ENCODE measurements around the gene NNMT. TPM values are rescaled to one million over a fixed set of nuclear protein-coding genes. Genes with fewer than 3 reads are reported as not detected.

Gene NNMT
- total and polyA plus RNA-seq, 9 of the 15 experiments (the other 6 are each of a cell fraction or from before 2014, with no cell fraction given): 6.1 to 15.0 (median 11.2) TPM

DNA sequence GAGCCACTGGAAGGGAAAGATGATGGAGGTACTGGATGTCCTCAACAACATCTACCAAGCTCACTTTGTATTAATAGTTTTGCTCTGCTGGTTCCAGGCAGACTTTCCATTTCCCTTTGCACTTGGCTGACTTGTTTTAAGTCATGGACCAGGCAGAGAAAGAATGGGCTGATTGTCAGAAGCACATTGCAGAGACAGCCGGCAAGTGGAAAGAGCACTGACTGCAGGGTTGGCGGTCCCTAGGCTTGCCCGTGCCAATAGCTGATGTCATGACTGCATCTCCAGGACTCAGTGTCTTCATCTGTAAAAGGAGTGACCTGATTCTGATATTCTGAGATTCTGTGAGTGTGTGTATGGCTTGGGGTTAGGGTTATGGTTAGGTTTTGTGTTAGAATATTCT, 20.9 kb upstream of the NNMT start:
- Histone ChIP-seq H3K4me1 (replicated peaks in 1 of 2; ENCODE audit: control insufficient read depth in 2 of 2, insufficient read depth in 2 of 2, low read length in 2 of 2) (peaks cover 0 to 3% of the 10 kb centered on the region in 2 experiments; a peak in 1 of 5 replicates), H3K27ac (ENCODE audit: extremely low read depth, low read depth, low read length) (no peak overlapping the region), H3K9me1 (ENCODE audit: control insufficient read depth, insufficient read depth, low read length) (no peaks in the 10 kb centered on the region), H3K79me2 (ENCODE audit: control insufficient read depth, insufficient read depth, low read length) (no peaks in the 10 kb centered on the region), H3K9ac (ENCODE audit: insufficient read depth in 1 of 2, low read depth in 2 of 2, low read length in 2 of 2) (no peak overlapping the region), H3K4me2 (ENCODE audit: insufficient read depth, low read length) (no peak overlapping the region), H3K9me3 (replicated peaks; ENCODE audit: control insufficient read depth, insufficient read depth, low read depth, low read length) (no peaks in the 10 kb centered on the region), H3K27me3 (ENCODE audit: control insufficient read depth in 2 of 2, insufficient read depth in 2 of 2, low read length in 2 of 2) (peaks cover 24 to 26% of the 10 kb centered on the region in 2 experiments), H3K4me3 (no peak overlapping the region), H2AFZ (ENCODE audit: low read depth, low read length) (no peak overlapping the region), H4K20me1 (replicated peaks; ENCODE audit: control insufficient read depth, insufficient read depth, low read length) (no peaks in the 10 kb centered on the region), H3K36me3 (ENCODE audit: control insufficient read depth, insufficient read depth, low read length) (no peaks in the 10 kb centered on the region)
- DNase-seq (ENCODE audit: extremely low read depth in 1 of 4, low spot score in 3 of 4) (no peak), ATAC-seq (no peak), FAIRE-seq (no peak)
- CTCF ChIA-PET (ENCODE audit: low intra/inter-chr PET ratio): no interaction called here
- intact Hi-C loops (cut with micrococcal nuclease) (no loop called here), in situ Hi-C loops (cut with MboI) (no loop called here)
- BruUV-seq (replicated peaks): no TSS peak
- POLR2A ChIA-PET: no interaction called here
- WGBS (ENCODE audit: insufficient coverage, low coverage, missing lambda C conversion rate): 20% methylated on average over 2 of the region's 3 CpGs
- TF ChIP-seq, protein P1, sequence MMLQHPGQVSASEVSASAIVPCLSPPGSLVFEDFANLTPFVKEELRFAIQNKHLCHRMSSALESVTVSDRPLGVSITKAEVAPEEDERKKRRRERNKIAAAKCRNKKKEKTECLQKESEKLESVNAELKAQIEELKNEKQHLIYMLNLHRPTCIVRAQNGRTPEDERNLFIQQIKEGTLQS (IDR thresholded peaks at IDR 0.05): no peak
- TF ChIP-seq, protein P1 (CRISPR knock-in tag; conservative IDR thresholded peaks at IDR 0.05): no peak
- TF ChIP-seq, protein P2, sequence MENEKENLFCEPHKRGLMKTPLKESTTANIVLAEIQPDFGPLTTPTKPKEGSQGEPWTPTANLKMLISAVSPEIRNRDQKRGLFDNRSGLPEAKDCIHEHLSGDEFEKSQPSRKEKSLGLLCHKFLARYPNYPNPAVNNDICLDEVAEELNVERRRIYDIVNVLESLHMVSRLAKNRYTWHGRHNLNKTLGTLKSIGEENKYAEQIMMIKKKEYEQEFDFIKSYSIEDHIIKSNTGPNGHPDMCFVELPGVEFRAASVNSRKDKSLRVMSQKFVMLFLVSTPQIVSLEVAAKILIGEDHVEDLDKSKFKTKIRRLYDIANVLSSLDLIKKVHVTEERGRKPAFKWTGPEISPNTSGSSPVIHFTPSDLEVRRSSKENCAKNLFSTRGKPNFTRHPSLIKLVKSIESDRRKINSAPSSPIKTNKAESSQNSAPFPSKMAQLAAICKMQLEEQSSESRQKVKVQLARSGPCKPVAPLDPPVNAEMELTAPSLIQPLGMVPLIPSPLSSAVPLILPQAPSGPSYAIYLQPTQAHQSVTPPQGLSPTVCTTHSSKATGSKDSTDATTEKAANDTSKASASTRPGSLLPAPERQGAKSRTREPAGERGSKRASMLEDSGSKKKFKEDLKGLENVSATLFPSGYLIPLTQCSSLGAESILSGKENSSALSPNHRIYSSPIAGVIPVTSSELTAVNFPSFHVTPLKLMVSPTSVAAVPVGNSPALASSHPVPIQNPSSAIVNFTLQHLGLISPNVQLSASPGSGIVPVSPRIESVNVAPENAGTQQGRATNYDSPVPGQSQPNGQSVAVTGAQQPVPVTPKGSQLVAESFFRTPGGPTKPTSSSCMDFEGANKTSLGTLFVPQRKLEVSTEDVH (IDR thresholded peaks at IDR 0.05; ENCODE audit: low read depth, partially characterized antibody): no peak
- no peak for TF ChIP-seq SAFB (IDR thresholded peaks at IDR 0.05; ENCODE audit: borderline replicate concordance, low read depth, low read length)
- TF ChIP-seq, protein P3, sequence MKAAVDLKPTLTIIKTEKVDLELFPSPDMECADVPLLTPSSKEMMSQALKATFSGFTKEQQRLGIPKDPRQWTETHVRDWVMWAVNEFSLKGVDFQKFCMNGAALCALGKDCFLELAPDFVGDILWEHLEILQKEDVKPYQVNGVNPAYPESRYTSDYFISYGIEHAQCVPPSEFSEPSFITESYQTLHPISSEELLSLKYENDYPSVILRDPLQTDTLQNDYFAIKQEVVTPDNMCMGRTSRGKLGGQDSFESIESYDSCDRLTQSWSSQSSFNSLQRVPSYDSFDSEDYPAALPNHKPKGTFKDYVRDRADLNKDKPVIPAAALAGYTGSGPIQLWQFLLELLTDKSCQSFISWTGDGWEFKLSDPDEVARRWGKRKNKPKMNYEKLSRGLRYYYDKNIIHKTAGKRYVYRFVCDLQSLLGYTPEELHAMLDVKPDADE (conservative IDR thresholded peaks at IDR 0.05; ENCODE audit: control insufficient read depth, low read depth, low read length): no peak
- TF ChIP-seq, protein P4, sequence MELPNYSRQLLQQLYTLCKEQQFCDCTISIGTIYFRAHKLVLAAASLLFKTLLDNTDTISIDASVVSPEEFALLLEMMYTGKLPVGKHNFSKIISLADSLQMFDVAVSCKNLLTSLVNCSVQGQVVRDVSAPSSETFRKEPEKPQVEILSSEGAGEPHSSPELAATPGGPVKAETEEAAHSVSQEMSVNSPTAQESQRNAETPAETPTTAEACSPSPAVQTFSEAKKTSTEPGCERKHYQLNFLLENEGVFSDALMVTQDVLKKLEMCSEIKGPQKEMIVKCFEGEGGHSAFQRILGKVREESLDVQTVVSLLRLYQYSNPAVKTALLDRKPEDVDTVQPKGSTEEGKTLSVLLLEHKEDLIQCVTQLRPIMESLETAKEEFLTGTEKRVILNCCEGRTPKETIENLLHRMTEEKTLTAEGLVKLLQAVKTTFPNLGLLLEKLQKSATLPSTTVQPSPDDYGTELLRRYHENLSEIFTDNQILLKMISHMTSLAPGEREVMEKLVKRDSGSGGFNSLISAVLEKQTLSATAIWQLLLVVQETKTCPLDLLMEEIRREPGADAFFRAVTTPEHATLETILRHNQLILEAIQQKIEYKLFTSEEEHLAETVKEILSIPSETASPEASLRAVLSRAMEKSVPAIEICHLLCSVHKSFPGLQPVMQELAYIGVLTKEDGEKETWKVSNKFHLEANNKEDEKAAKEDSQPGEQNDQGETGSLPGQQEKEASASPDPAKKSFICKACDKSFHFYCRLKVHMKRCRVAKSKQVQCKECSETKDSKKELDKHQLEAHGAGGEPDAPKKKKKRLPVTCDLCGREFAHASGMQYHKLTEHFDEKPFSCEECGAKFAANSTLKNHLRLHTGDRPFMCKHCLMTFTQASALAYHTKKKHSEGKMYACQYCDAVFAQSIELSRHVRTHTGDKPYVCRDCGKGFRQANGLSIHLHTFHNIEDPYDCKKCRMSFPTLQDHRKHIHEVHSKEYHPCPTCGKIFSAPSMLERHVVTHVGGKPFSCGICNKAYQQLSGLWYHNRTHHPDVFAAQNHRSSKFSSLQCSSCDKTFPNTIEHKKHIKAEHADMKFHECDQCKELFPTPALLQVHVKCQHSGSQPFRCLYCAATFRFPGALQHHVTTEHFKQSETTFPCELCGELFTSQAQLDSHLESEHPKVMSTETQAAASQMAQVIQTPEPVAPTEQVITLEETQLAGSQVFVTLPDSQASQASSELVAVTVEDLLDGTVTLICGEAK (IDR thresholded peaks at IDR 0.05): no peak
- TF ChIP-seq, protein P4 (CRISPR knock-in tag; IDR thresholded peaks at IDR 0.05): no peak
- TF ChIP-seq POLR2H (tag; IDR thresholded peaks at IDR 0.05; ENCODE audit: low read depth): no peak

All from K562 (cell line).